Neural progenitor cell (in vitro differentiated cells): ENCODE measurements around the gene HTATIP2. TPM values are rescaled to one million over a fixed set of nuclear protein-coding genes. Genes with fewer than 3 reads are reported as not detected.
A peak's percentile ranks its signal among the peaks of the same experiment; 100 is the strongest.

ENCODE experiments used
- DNase-seq: peaks from one replicate; pipeline ENCODE4 v3.0.0-alpha.2; 2016; ENCODE audit warnings: low spot score
- H2AFZ ChIP-seq: fragments of 200-600 bp; sonication (generic); replicated peaks from 2 replicates; pipeline ENCODE4 v1.6.1; 2016; ENCODE audit warnings: antibody characterized with exemption
- H3F3A ChIP-seq: fragments of 200-600 bp; sonication (generic); 2 replicates; pipeline ENCODE4 v1.6.1; 2016; ENCODE audit warnings: antibody characterized with exemption, low read depth
- H3K27ac ChIP-seq: fragments of 200-600 bp; sonication (generic); 2 replicates; pipeline ENCODE4 v1.5.1; 2016; ENCODE audit warnings: mild to moderate bottlenecking
- H3K27me3 ChIP-seq: fragments of 200-600 bp; sonication (generic); 2 replicates; pipeline ENCODE4 v1.6.1; 2016; ENCODE audit warnings: mild to moderate bottlenecking, moderate library complexity
- H3K36me3 ChIP-seq: fragments of 200-600 bp; sonication (generic); 2 replicates; pipeline ENCODE4 v1.5.1; 2016
- H3K4me1 ChIP-seq: fragments of 200-600 bp; sonication (generic); 2 replicates; pipeline ENCODE4 v1.6.1; 2016; ENCODE audit warnings: mixed run types
- H3K4me2 ChIP-seq: fragments of 200-600 bp; sonication (generic); 2 replicates; pipeline ENCODE4 v1.6.1; 2016
- H3K4me3 ChIP-seq: fragments of 200-600 bp; sonication (generic); 2 replicates; pipeline ENCODE4 v1.5.1; 2016
- H3K79me2 ChIP-seq: fragments of 200-600 bp; sonication (generic); 2 replicates; pipeline ENCODE4 v1.6.1; 2016; ENCODE audit warnings: low read depth
- H3K9ac ChIP-seq: fragments of 200-600 bp; sonication (generic); 2 replicates; pipeline ENCODE4 v1.6.1; 2016
- H3K9me3 ChIP-seq: fragments of 200-600 bp; sonication (generic); 2 replicates; pipeline ENCODE4 v1.5.1; 2016; ENCODE audit warnings: low read depth
- H4K20me1 ChIP-seq: fragments of 200-600 bp; sonication (generic); 2 replicates; pipeline ENCODE4 v1.6.1; 2016; ENCODE audit warnings: low read depth
- H3K27ac Mint-ChIP-seq: 3 replicates; pipeline ENCODE4 v1.8.0; 2021; ENCODE audit warnings: mixed read lengths
- H3K27me3 Mint-ChIP-seq: 2 replicates; pipeline ENCODE4 v1.8.0; 2022; ENCODE audit warnings: low read depth, mild to moderate bottlenecking, inconsistent platforms, moderate library complexity, mixed read lengths; ENCODE audit not compliant: insufficient read depth
- H3K36me3 Mint-ChIP-seq: 3 replicates; pipeline ENCODE4 v1.8.0; 2021; ENCODE audit warnings: mixed read lengths
- H3K4me1 Mint-ChIP-seq: 3 replicates; pipeline ENCODE4 v1.8.0; 2021; ENCODE audit warnings: mixed read lengths
- H3K4me3 Mint-ChIP-seq: 3 replicates; pipeline ENCODE4 v1.8.0; 2021; ENCODE audit warnings: mild to moderate bottlenecking, moderate library complexity, mixed read lengths
- H3K9me3 Mint-ChIP-seq: 3 replicates; pipeline ENCODE4 v1.8.0; 2020; ENCODE audit warnings: mixed read lengths
- CTCF ChIP-seq: fragments of 200-600 bp; sonication (generic); IDR thresholded peaks from 2 replicates; pipeline ENCODE4 v1.5.1; 2017; ENCODE audit warnings: antibody characterized with exemption, mild to moderate bottlenecking
- EZH2 ChIP-seq: fragments of 200-600 bp; sonication (generic); IDR thresholded peaks from 2 replicates; pipeline ENCODE4 v1.6.1; 2017; ENCODE audit warnings: antibody characterized with exemption, mild to moderate bottlenecking, moderate library complexity
- EZH2phosphoT487 ChIP-seq: fragments of 200-600 bp; sonication (generic); IDR thresholded peaks from 2 replicates; pipeline ENCODE4 v1.6.1; 2017; ENCODE audit warnings: antibody characterized with exemption
- total RNA-seq: library from RNA; depleted of rRNA; stranded (reverse); fragments of >200 nt; gene quantifications from 2 replicates; pipeline ENCODE4 v1.2.3, GENCODE V29; 2015; ENCODE audit warnings: low replicate concordance

Gene HTATIP2
- total RNA-seq, 1 donor from 2014 or later: 25.3 TPM

- H3K36me3 Mint-ChIP-seq: no peaks in the 10 kb centered on the region
- H3K27ac Mint-ChIP-seq: no peak overlapping the region
- peaks cover 22% of the 10 kb centered on the region for H3K27me3 Mint-ChIP-seq
Observed at GRCh38 chr11:20360650-20361049, 2.9 kb upstream of the HTATIP2 start.

GRCh38 chr11:20362481-20362880 lies 1.0 kb upstream of the HTATIP2 start:
- H3K27ac ChIP-seq: no peak overlapping the region
- H3K27me3 Mint-ChIP-seq: peaks cover 27% of the 10 kb centered on the region
- H3K36me3 Mint-ChIP-seq: no peaks in the 10 kb centered on the region
- H3K4me1 Mint-ChIP-seq: peaks cover 16% of the 10 kb centered on the region
- no peak for DNase-seq
- H3F3A ChIP-seq: peaks cover 4% of the 10 kb centered on the region
- H3K9ac ChIP-seq: no peak overlapping the region
- H3K27me3 ChIP-seq: peaks cover 33% of the 10 kb centered on the region
- H4K20me1 ChIP-seq: no peaks in the 10 kb centered on the region
- H2AFZ ChIP-seq: no peak overlapping the region
- no peak overlapping the region for H3K4me2 ChIP-seq
- TF ChIP-seq EZH2phosphoT487 (no peak), EZH2 (no peak), CTCF (no peak)
- no peak overlapping the region for H3K27ac Mint-ChIP-seq
- peaks cover 7% of the 10 kb centered on the region for H3K9me3 Mint-ChIP-seq
- H3K9me3 ChIP-seq: no peaks in the 10 kb centered on the region
- H3K79me2 ChIP-seq: no peaks in the 10 kb centered on the region
- H3K4me1 ChIP-seq: no peaks in the 10 kb centered on the region
- H3K4me3 ChIP-seq: no peak overlapping the region
- no peak overlapping the region for H3K4me3 Mint-ChIP-seq
- no peaks in the 10 kb centered on the region for H3K36me3 ChIP-seq

More at GRCh38 chr11:20360650-20361049, 2.9 kb upstream of the HTATIP2 start:
- peaks cover 4% of the 10 kb centered on the region for H3F3A ChIP-seq
- H3K27ac ChIP-seq: no peak overlapping the region
- H4K20me1 ChIP-seq: no peaks in the 10 kb centered on the region
- H3K79me2 ChIP-seq: no peaks in the 10 kb centered on the region
- DNase-seq: no peak
- no peak overlapping the region for H3K4me3 Mint-ChIP-seq
- peaks cover 33% of the 10 kb centered on the region for H3K27me3 ChIP-seq
- no peak overlapping the region for H3K9ac ChIP-seq
- no peaks in the 10 kb centered on the region for H3K4me1 ChIP-seq
- H2AFZ ChIP-seq: no peak overlapping the region
- no peaks in the 10 kb centered on the region for H3K36me3 ChIP-seq
- no peak overlapping the region for H3K4me3 ChIP-seq
- TF ChIP-seq EZH2phosphoT487 (no peak), CTCF (no peak), EZH2 (no peak)
- H3K9me3 ChIP-seq: no peaks in the 10 kb centered on the region
- peaks cover 7% of the 10 kb centered on the region for H3K9me3 Mint-ChIP-seq
- H3K4me2 ChIP-seq: no peak overlapping the region
- peaks cover 9% of the 10 kb centered on the region for H3K4me1 Mint-ChIP-seq

- Histone ChIP-seq H4K20me1 (no peaks in the 10 kb centered on the region), H3F3A (peaks cover 4% of the 10 kb centered on the region), H3K9ac (no peak overlapping the region), H3K4me2 (peak overlapping the region; percentile 85), H2AFZ (peak overlapping the region; percentile 92), H3K27ac (no peak overlapping the region), H3K4me3 (peak overlapping the region; percentile 55), H3K4me1 (no peaks in the 10 kb centered on the region), H3K36me3 (no peaks in the 10 kb centered on the region), H3K79me2 (no peaks in the 10 kb centered on the region), H3K27me3 (peaks cover 33% of the 10 kb centered on the region), H3K9me3 (no peaks in the 10 kb centered on the region)
- Mint-ChIP-seq H3K9me3 (peaks cover 7% of the 10 kb centered on the region), H3K4me3 (peak overlapping the region; percentile 87), H3K4me1 (peaks cover 18% of the 10 kb centered on the region), H3K36me3 (no peaks in the 10 kb centered on the region), H3K27me3 (peaks cover 27% of the 10 kb centered on the region), H3K27ac (no peak overlapping the region)
- TF ChIP-seq CTCF: no peak
- no peak for TF ChIP-seq EZH2
- no peak for TF ChIP-seq EZH2phosphoT487
- DNase-seq: no peak
Observed at GRCh38 chr11:20363149-20363499, 390 bp upstream of the HTATIP2 start.
